ENCODE results near the gene ESX1.

The ESX1 gene

GRCh38 chrX:104280609-104281008 lies 25.9 kb upstream of the ESX1 start:
- TF ChIP-seq FOXP2 (optimal IDR thresholded peaks at IDR 0.05; ENCODE audit: borderline replicate concordance, extremely low read depth, extremely low read length, insufficient read depth) (no peak), POLR2AphosphoS5 (IDR thresholded peaks at IDR 0.05; ENCODE audit: low read depth, low read length) (no peak), REST (IDR thresholded peaks at IDR 0.05; ENCODE audit: insufficient read depth in 1 of 2, low read depth in 2 of 2, low read length in 2 of 2) (no peak), TAF1 (IDR thresholded peaks at IDR 0.05; ENCODE audit: borderline replicate concordance, insufficient read depth, low read length) (no peak), SIN3A (IDR thresholded peaks at IDR 0.05; ENCODE audit: borderline replicate concordance, insufficient read depth, low read length) (no peak)

DNA sequence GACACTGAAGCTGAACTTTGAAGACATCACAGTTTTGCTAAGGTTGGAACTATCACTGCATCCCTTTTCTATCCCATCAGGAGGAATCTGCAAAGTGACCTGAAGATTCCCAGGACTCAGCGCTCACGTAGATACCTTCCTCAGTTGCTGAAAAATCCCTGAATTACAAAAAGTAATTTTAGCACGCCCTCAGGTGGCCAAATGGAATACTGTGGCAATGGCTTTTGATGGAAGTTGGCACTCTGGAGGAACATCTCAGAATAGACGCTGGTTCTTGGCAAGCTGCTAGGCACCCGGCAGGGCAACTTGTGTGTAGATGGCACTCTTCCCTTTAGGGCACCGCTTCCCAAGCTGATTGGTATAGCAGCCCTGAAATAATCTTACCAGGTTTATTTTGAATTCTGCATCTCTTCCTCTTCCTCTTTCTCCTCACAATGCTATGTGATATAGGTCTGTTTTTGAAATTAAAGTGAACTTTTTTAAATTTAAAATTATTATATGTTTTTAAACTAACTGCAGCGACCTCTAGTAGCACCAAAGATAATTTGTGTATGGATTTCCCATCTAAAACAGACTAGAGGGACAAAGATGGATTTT lies 16.3 kb upstream of the ESX1 start:
- no peak for TF ChIP-seq FOXP2 (optimal IDR thresholded peaks at IDR 0.05; ENCODE audit: borderline replicate concordance, extremely low read depth, extremely low read length, insufficient read depth)
- TF ChIP-seq TAF1 (IDR thresholded peaks at IDR 0.05; ENCODE audit: borderline replicate concordance, insufficient read depth, low read length): no peak
- no peak for TF ChIP-seq POLR2AphosphoS5 (IDR thresholded peaks at IDR 0.05; ENCODE audit: low read depth, low read length)
- TF ChIP-seq SIN3A (IDR thresholded peaks at IDR 0.05; ENCODE audit: borderline replicate concordance, insufficient read depth, low read length): no peak
- no peak for TF ChIP-seq REST (IDR thresholded peaks at IDR 0.05; ENCODE audit: insufficient read depth in 1 of 2, low read depth in 2 of 2, low read length in 2 of 2)

DNA sequence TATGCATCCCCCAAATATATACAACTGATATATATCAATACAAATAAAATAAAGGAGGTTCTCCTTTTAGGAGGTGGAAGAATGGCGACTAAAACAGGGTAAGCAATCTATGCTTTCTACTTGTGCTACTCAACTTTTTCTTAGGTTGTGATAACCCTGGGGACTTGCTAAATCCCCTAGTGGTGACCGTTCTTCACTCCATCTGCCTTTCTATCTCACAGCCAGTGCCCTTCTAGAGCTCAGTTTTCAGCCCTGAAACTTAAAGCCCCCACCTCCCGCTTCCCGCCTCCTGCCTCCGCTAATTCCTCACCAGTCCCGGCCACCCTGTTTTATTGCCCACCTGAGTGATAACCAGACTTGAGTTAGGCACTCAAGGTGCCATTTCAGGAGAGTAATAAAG lies 15.5 kb upstream of the ESX1 start:
- TF ChIP-seq REST (IDR thresholded peaks at IDR 0.05; ENCODE audit: insufficient read depth in 1 of 2, low read depth in 2 of 2, low read length in 2 of 2) (no peak), SIN3A (IDR thresholded peaks at IDR 0.05; ENCODE audit: borderline replicate concordance, insufficient read depth, low read length) (no peak), TAF1 (IDR thresholded peaks at IDR 0.05; ENCODE audit: borderline replicate concordance, insufficient read depth, low read length) (no peak)

DNA sequence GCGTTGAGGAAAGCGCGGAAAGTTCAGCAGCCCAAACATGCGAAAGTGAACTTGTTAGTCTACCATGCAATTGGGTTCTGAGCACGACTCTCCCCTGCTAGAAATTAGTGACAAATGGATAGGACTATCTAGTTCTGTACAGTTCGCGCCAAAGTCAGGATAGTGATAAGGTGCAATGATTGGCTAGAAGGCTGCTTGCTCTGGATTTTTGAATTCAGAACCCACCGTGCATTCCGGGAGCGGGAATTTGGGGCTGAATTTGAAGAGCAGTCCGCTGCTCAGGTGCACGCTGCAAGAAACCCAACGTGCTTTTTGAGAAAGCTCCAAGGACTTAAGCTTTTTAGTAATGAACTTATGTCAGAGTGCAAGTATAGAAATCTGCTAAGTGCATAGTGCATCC lies 732 bp upstream of the ESX1 start:
- no peak for TF ChIP-seq SIN3A (IDR thresholded peaks at IDR 0.05; ENCODE audit: borderline replicate concordance, insufficient read depth, low read length)
- no peak for TF ChIP-seq POLR2AphosphoS5 (IDR thresholded peaks at IDR 0.05; ENCODE audit: low read depth, low read length)
- TF ChIP-seq FOXP2 (optimal IDR thresholded peaks at IDR 0.05; ENCODE audit: borderline replicate concordance, extremely low read depth, extremely low read length, insufficient read depth): no peak
- TF ChIP-seq REST (IDR thresholded peaks at IDR 0.05; ENCODE audit: insufficient read depth in 1 of 2, low read depth in 2 of 2, low read length in 2 of 2): no peak
- TF ChIP-seq TAF1 (IDR thresholded peaks at IDR 0.05; ENCODE audit: borderline replicate concordance, insufficient read depth, low read length): no peak

Data from PFSK-1 (cell line).